CD4-positive, alpha-beta T cell treated with Interleukin-10 for 1 hour (primary cell): ENCODE measurements around the gene CCDC92B.
"Not testable (repeated sequence)": the region's sequence is repeated elsewhere in the genome, so short reads cannot be mapped to it uniquely, and the experiment has no call there.

Experiments used
- DNase-seq: peaks from one replicate; pipeline ENCODE4 v3.0.0-alpha.2; 2020

Gene CCDC92B

GRCh38 chr17:2701996-2702741 is 47.3 kb downstream of the CCDC92B start:
- no peak for DNase-seq

DNA sequence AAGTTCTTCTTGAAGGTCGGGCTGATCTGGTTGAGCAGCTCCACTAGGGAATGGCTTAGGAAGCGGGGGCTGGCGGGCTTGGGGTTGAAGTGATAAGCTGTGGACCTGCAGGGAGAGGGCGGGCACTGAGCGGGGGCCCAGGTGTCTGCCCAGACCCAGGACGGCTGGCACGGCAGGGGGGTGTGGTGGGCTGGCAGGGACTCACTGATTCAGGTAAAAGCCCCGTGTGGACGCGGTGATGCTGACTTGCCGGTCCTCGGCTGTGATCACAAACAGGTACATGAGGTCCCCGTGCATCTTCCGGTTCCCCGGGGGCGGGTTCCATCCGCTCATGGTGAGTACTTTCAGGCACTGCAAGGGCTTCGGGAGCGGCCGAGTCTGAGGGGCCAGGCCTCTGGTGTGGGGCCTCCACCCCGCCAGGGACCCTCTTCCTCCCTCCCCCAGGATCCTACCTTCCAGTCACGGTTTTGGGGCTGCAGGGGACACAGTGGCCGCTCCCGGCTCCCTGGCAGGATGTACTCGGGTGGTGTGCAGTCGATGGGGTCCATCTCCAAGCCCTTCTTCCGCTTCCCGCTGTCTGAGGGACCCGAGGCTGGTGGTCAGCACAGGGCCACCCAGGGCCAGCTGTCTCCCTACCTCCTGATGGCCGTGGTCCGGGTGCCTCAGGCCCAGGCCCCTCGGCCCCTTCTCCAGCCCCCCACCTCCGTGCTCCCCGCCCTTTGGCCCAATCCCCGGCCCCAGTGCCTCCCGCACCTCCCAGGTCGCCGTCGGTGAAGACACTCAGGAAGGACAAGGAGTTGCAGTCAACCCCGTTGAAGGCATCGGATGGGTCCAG is 48.1 kb downstream of the CCDC92B start:
- no peak for DNase-seq

DNA sequence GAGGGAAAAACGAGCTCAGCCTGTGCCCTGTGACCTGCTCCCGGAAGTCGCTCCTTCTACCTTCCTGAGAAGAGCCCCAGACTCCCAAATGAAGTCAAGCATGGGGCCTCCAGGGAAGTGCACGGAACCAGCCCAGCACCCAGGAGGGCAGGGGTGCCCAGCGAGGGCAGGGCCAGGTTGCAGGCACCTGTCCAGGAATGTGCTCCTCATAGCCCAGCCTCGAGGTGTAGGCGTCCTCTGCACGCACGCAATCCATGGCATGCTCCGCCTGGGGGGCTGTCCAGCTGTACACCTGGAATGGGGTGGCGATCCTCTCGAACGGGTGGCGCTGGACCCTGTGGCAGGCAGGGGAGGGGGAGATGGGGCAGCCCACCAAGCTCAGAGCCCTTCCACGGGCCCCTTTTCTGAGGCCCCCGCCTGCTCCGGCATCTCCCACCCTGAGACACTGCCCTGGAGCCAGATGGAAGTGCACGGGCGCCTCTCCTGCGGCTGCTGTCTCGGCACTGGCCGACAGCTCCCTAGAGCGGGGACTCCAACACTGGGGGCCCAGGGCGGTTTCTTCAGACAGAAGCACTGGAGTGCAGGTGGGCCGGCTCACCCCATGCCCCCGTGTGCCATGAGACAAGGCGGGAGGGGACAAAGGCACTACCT is 48.8 kb downstream of the CCDC92B start:
- no peak for DNase-seq

DNA sequence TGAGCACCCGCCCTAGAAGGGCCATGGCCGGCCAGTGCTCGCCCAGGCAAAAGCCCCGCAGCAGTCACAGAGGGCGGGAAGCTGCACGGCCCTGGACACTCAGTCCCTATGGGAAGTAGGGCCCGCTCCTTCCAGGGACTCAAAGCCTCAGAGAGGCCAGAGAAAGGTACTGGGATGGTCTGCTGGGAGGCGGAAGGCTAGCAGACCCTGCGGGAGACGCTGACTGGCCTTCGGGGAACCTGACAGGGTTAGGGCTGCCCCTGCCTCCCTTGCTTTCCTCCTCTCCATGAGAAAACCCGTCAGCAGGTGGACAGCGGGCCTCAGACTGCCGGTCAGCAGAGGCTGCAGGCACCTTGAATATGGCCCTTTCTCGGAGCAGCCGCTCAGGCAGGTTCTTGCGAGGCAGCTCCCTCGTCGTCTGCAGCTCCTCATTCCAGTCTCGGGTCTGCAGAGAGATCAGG is 49.4 kb downstream of the CCDC92B start:
- DNase-seq: no peak

- DNase-seq: not testable (repeated sequence)
Measured at GRCh38 chr17:2699216-2699805, 50.1 kb downstream of the CCDC92B start.

- no peak for DNase-seq
Measured at GRCh38 chr17:2697611-2698162, 51.8 kb downstream of the CCDC92B start.

GRCh38 chr17:2695961-2696760 is 53.3 kb downstream of the CCDC92B start:
- DNase-seq: no peak

- DNase-seq: no peak
Measured at GRCh38 chr17:2695243-2695960, 54.0 kb downstream of the CCDC92B start.

DNA sequence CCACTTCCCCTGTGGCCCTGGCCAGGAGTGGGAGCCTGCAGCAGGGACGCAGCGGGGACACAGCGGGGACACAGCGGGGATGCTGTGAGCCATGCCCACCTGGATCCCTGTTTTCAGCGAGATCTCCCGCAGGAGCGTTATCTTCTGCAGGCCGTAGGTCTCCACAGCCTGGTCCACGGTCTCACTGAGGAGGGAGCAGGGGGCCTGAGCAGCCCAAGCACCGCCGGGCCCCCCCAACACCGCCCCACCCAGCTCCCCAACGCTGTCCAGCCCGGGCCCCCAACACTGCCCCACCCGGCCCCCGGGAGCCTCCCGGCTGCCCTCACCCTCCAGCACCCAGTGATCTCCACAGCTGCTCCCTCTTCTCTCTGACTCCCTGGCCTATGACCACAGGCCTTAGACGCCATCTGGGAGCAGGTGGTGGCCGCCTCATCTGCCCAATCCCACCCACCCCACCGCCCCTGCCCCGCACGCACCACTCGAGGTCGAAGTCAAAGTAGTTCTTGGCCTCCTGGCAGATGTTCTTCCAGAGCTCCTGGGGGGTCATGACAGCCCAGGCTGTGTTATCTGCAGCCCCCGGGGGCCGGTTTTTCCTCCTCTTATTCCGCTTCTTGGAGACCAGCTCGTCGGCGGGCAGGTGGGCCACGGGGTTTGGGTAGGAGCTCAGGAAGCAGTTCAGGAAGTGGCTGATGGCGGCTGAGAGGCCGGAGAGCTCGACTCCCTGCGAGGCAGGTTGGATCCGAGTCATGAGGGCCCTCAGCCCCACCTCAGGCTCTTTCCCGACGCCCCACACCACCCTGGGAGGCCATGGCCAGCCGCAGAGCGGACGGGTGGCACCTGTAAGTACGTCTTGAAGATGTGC is 54.8 kb downstream of the CCDC92B start:
- DNase-seq: no peak

GRCh38 chr17:2693561-2694380 is 55.7 kb downstream of the CCDC92B start:
- DNase-seq: no peak

- DNase-seq: no peak
Measured at GRCh38 chr17:2692781-2693135, 56.7 kb downstream of the CCDC92B start.

DNA sequence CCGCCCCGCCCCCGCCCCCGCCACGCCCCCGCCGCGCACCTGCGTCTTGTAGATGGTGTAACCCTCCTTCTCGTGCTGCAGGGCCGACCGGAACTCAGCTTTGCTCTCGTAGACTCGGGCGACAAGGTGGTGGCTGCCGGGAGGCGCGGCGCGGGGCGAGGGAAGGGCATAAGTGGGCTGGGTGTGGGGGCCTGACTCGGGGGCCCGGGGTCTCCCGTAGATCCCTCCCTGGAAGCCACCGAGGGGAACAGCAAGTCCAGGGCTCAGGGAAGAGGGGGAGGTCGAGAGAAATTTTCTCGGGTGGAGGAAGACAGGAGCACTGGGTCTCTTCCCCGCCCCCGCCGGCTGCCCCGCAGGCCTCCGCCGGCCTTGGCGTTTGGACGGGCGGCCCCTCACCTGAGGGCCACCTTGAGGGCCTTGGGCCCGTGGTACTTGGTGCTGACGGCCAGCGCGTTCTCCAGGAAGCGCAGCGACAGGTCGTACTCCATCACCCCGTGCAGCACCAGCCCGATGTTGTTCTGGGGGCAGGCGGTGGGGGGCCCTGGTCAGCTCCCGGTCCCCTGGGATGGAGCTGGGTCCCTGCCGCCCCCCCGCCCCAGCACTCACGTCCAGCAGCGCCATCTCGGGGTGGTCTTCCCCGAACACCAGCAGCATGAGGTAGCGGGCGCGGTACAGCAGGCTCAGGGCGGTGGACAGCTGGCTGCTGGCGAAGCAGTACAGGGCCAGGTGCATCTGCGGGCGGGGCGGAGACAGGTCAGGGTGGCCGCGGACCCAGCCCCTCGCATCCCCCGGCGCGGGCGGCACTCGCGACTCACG is 57.3 kb downstream of the CCDC92B start:
- DNase-seq: no peak

GRCh38 chr17:2691069-2691871 is 58.2 kb downstream of the CCDC92B start:
- no peak for DNase-seq

GRCh38 chr17:2690165-2691068 is 59.0 kb downstream of the CCDC92B start:
- no peak for DNase-seq

DNA sequence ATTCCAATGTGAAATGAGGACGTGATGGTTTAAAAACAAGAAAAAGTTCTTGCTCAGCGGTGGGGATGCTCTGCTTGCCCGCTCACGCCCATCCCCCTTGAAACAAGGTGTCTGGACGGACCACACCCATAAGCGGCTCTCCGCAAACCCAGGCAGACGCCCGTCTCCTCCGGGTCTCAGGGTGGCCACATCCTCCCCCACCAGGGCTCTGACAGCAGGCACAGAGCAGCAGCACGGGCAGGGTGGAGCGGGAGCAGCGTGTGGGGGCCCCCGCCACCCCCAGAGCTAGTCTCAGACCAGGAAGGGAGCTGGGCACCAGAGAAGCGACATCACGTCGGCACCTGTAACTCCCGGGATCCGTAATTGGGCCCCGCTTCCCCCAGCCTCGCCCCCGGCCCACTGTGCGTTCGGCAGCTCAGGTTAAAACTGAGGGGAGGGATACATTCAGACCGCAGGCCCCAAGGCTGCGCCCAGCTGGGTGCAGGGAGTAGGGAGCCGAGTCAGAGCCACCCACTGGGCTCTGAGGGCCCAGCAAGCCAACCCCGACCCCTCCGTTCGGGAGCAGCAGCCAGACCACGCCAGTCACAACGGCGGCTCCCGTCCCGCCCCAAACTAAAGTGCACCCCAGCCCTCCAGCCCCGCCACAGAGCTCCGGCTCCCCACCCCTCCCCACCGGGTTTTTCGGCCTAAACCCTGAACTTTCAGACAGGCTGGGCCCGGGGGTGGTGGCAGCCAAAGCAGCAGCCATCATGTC is 59.9 kb downstream of the CCDC92B start:
- DNase-seq: peak; percentile 62
